Activated naive CD4-positive, alpha-beta T cell treated with anti-CD3 and anti-CD28 coated beads, Interleukin-2, amount 10 ng/mL, durations not matched to agents 7 days and 5 days (primary cell): ENCODE results near the gene TMEM107.

ENCODE experiments used
- CTCF ChIA-PET: fragments of 350-600 bp; sonication (Branson Sonifier 250); formaldehyde crosslinking; loops from one replicate; lab custom pipeline; 2021; ENCODE audit warnings: antibody characterized with exemption; lab: Charles Lee
- DNase-seq: peaks from one replicate; pipeline ENCODE4 v3.0.0-alpha.2; 2020
- H3K27ac Mint-ChIP-seq: one replicate; pipeline ENCODE4 v1.8.0; 2021; ENCODE audit warnings: mild to moderate bottlenecking, moderate library complexity, mixed read lengths
- H3K27me3 Mint-ChIP-seq: one replicate; pipeline ENCODE4 v1.8.0; 2021; ENCODE audit warnings: mild to moderate bottlenecking, mixed read lengths
- H3K36me3 Mint-ChIP-seq: one replicate; pipeline ENCODE4 v1.8.0; 2021; ENCODE audit warnings: mixed read lengths
- H3K4me1 Mint-ChIP-seq: one replicate; pipeline ENCODE4 v1.8.0; 2021; ENCODE audit warnings: mixed read lengths
- H3K4me3 Mint-ChIP-seq: one replicate; pipeline ENCODE4 v1.8.0; 2021; ENCODE audit warnings: mild to moderate bottlenecking, moderate library complexity, mixed read lengths
- H3K9me3 Mint-ChIP-seq: one replicate; pipeline ENCODE4 v1.8.0; 2021; ENCODE audit warnings: mixed read lengths

TMEM107 gene

GRCh38 chr17:8146381-8147140 lies 29.6 kb downstream of the TMEM107 start:
- DNase-seq = no peak
- Mint-ChIP-seq H3K9me3 (no peaks in the 10 kb centered on the region), H3K36me3 (peaks cover 46% of the 10 kb centered on the region), H3K4me1 (peaks cover 18% of the 10 kb centered on the region), H3K27ac (peak overlapping the region; percentile 55), H3K4me3 (no peak overlapping the region), H3K27me3 (no peaks in the 10 kb centered on the region)
- CTCF ChIA-PET = no interaction called here

- H3K36me3 Mint-ChIP-seq = peaks cover 50% of the 10 kb centered on the region
- DNase-seq = no peak
- peaks cover 18% of the 10 kb centered on the region for H3K4me1 Mint-ChIP-seq
- no peak overlapping the region for H3K4me3 Mint-ChIP-seq
- H3K9me3 Mint-ChIP-seq = no peaks in the 10 kb centered on the region
- CTCF ChIA-PET = no interaction called here
- no peaks in the 10 kb centered on the region for H3K27me3 Mint-ChIP-seq
- no peak overlapping the region for H3K27ac Mint-ChIP-seq
These were observed 30.4 kb downstream of the TMEM107 start for GRCh38 chr17:8145811-8146210.

- Mint-ChIP-seq H3K9me3 (no peaks in the 10 kb centered on the region), H3K27ac (no peak overlapping the region), H3K36me3 (peaks cover 52% of the 10 kb centered on the region), H3K4me1 (peaks cover 10% of the 10 kb centered on the region), H3K4me3 (no peak overlapping the region), H3K27me3 (no peaks in the 10 kb centered on the region)
- CTCF ChIA-PET = interaction anchor here (1.3 kb wide), 1 partner anchor 14 kb away, joined by 3 read pairs; no protein-coding TSS in a partner anchor
- no peak for DNase-seq
These were observed 31.6 kb downstream of the TMEM107 start for GRCh38 chr17:8144401-8145231.

GRCh38 chr17:8143581-8144400 lies 32.4 kb downstream of the TMEM107 start:
- DNase-seq = no peak
- no peak overlapping the region for H3K4me3 Mint-ChIP-seq

GRCh38 chr17:8142887-8143580 lies 33.1 kb downstream of the TMEM107 start:
- DNase-seq = no peak
- CTCF ChIA-PET = interaction anchor here (1.3 kb wide), 1 partner anchor 15 kb away, joined by 3 read pairs; no protein-coding TSS in a partner anchor
- Mint-ChIP-seq H3K9me3 (no peaks in the 10 kb centered on the region), H3K4me3 (no peak overlapping the region), H3K4me1 (peaks cover 7% of the 10 kb centered on the region), H3K27me3 (no peaks in the 10 kb centered on the region), H3K36me3 (peaks cover 43% of the 10 kb centered on the region), H3K27ac (peak overlapping the region; percentile 45)

More at GRCh38 chr17:8143581-8144400, 32.4 kb downstream of the TMEM107 start:
- no peaks in the 10 kb centered on the region for H3K9me3 Mint-ChIP-seq
- no peak overlapping the region for H3K27ac Mint-ChIP-seq
- no peaks in the 10 kb centered on the region for H3K27me3 Mint-ChIP-seq
- CTCF ChIA-PET = interaction anchor here (1.3 kb wide), 1 partner anchor 15 kb away, joined by 3 read pairs; no protein-coding TSS in a partner anchor
- H3K36me3 Mint-ChIP-seq = peaks cover 50% of the 10 kb centered on the region
- H3K4me1 Mint-ChIP-seq = peaks cover 7% of the 10 kb centered on the region

- peaks cover 38% of the 10 kb centered on the region for H3K36me3 Mint-ChIP-seq
- CTCF ChIA-PET = no interaction called here
These were observed 33.9 kb downstream of the TMEM107 start for GRCh38 chr17:8142158-8142886.

GRCh38 chr17:8141741-8142140 lies 34.4 kb downstream of the TMEM107 start:
- Mint-ChIP-seq H3K4me1 (peaks cover 8% of the 10 kb centered on the region), H3K4me3 (no peak overlapping the region), H3K27me3 (peaks cover 3% of the 10 kb centered on the region), H3K27ac (peak overlapping the region; percentile 38), H3K36me3 (peaks cover 35% of the 10 kb centered on the region), H3K9me3 (no peaks in the 10 kb centered on the region)
- CTCF ChIA-PET = interaction anchor here (0.8 to 1.2 kb wide), 2 partner anchors 17 to 23 kb away, joined by 3 read pairs; no protein-coding TSS in a partner anchor
- DNase-seq = no peak

More at GRCh38 chr17:8142158-8142886, 33.9 kb downstream of the TMEM107 start:
- peaks cover 7% of the 10 kb centered on the region for H3K4me1 Mint-ChIP-seq
- H3K4me3 Mint-ChIP-seq = no peak overlapping the region
- H3K27ac Mint-ChIP-seq = peak overlapping the region; percentile 45
- H3K9me3 Mint-ChIP-seq = no peaks in the 10 kb centered on the region
- DNase-seq = no peak
- H3K27me3 Mint-ChIP-seq = no peaks in the 10 kb centered on the region

GRCh38 chr17:8141045-8141444 lies 35.1 kb downstream of the TMEM107 start:
- no peak overlapping the region for H3K4me3 Mint-ChIP-seq
- peaks cover 29% of the 10 kb centered on the region for H3K36me3 Mint-ChIP-seq
- H3K9me3 Mint-ChIP-seq = no peaks in the 10 kb centered on the region
- CTCF ChIA-PET = interaction anchor here (0.8 to 1.2 kb wide), 2 partner anchors 16 to 22 kb away, joined by 3 read pairs; no protein-coding TSS in a partner anchor
- peaks cover 10% of the 10 kb centered on the region for H3K4me1 Mint-ChIP-seq
- DNase-seq = no peak
- no peak overlapping the region for H3K27ac Mint-ChIP-seq
- peaks cover 10% of the 10 kb centered on the region for H3K27me3 Mint-ChIP-seq

- Mint-ChIP-seq H3K27ac (no peak overlapping the region), H3K27me3 (peaks cover 10% of the 10 kb centered on the region), H3K9me3 (no peaks in the 10 kb centered on the region), H3K4me1 (peaks cover 10% of the 10 kb centered on the region), H3K36me3 (peaks cover 26% of the 10 kb centered on the region), H3K4me3 (no peak overlapping the region)
- DNase-seq = no peak
- CTCF ChIA-PET = interaction anchor here (1.2 to 3.2 kb wide), 5 partner anchors 8 to 83 kb away, joined by 3 to 40 read pairs (median 8); no protein-coding TSS in a partner anchor
These were observed 35.8 kb downstream of the TMEM107 start for GRCh38 chr17:8140065-8141029.

GRCh38 chr17:8138672-8139371 lies 37.4 kb downstream of the TMEM107 start:
- peaks cover 15% of the 10 kb centered on the region for H3K27me3 Mint-ChIP-seq

GRCh38 chr17:8138374-8138671 lies 37.9 kb downstream of the TMEM107 start:
- no peak overlapping the region for H3K4me3 Mint-ChIP-seq
- H3K9me3 Mint-ChIP-seq = no peaks in the 10 kb centered on the region
- CTCF ChIA-PET = interaction anchor here (0.6 to 3.2 kb wide), 19 partner anchors 12 to 162 kb away, joined by 3 to 40 read pairs (median 4); partner anchors contain the start of genes HES7 and PER1
- peaks cover 10% of the 10 kb centered on the region for H3K4me1 Mint-ChIP-seq
- DNase-seq = no peak
- H3K27me3 Mint-ChIP-seq = peaks cover 20% of the 10 kb centered on the region
- H3K36me3 Mint-ChIP-seq = peaks cover 14% of the 10 kb centered on the region
- H3K27ac Mint-ChIP-seq = no peak overlapping the region

More at GRCh38 chr17:8138672-8139371, 37.4 kb downstream of the TMEM107 start:
- DNase-seq = peak; percentile 97
- Mint-ChIP-seq H3K4me1 (peaks cover 10% of the 10 kb centered on the region), H3K9me3 (no peaks in the 10 kb centered on the region), H3K4me3 (no peak overlapping the region), H3K27ac (no peak overlapping the region), H3K36me3 (peaks cover 18% of the 10 kb centered on the region)
- CTCF ChIA-PET = interaction anchor here (0.6 to 3.2 kb wide), 14 partner anchors 9 to 161 kb away, joined by 3 to 40 read pairs (median 4); partner anchors contain the start of gene PER1
